Measurements from ENCODE around the gene STPG3. TPM values are rescaled to one million over a fixed set of nuclear protein-coding genes. Genes with fewer than 3 reads are reported as not detected.
A peak's percentile ranks its signal among the peaks of the same experiment; 100 is the strongest.
"Not testable (repeated sequence)": the region's sequence is repeated elsewhere in the genome, so short reads cannot be mapped to it uniquely, and the experiment has no call there.

The STPG3 gene
- total RNA-seq, 6 donors from 2014 or later, result 0.23 TPM; not detected in 5

DNA sequence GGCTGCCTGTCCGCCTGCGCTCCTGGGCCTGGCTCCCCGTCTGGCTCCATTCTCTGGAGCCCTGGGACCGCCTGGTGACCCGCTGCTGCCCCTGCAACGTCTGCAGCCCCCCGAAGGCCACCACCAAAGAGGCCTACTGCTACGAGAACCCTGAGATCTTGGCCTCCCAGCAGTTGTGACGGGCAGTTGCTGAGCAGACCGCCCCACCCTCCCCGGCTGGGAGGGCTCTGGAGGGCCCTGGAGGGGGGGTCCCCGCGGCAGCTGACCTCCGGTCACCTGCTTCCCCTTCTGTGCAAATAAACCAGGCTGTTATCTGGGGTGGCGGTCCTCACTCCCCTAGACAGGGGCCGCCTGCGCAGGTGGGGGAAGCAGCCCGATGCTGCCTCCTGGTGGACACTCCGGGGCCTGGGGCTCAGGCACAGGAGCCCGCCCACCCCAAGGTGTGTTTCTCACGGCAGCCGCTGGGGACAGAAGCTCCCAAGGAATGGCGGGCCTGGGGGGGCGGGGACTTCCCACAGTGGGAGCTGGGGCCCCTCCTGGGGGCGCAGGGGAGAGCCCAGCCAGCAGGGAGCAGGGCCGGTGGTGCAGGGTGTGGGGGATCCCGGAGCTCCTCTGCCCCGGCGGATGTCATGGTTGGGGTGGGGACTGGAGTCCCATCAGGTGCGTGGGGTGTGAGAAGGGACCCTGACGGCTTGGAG lies 14.7 kb upstream of the STPG3 start:
- Histone ChIP-seq H3K27ac (peak overlapping the region in 1 of 4 donors; percentile 64), H3K4me3 (peak overlapping the region in 3 of 4 donors; percentile 3 to 29 (median 21)), H3K36me3 (no peaks in the 10 kb centered on the region), H3K27me3 (peaks cover 0 to 14% (median 3%) of the 10 kb centered on the region in 4 donors), H3K9me3 (no peaks in the 10 kb centered on the region), H3K4me1 (peaks cover 23 to 52% (median 30%) of the 10 kb centered on the region in 4 donors)
- TF ChIP-seq, protein P1, sequence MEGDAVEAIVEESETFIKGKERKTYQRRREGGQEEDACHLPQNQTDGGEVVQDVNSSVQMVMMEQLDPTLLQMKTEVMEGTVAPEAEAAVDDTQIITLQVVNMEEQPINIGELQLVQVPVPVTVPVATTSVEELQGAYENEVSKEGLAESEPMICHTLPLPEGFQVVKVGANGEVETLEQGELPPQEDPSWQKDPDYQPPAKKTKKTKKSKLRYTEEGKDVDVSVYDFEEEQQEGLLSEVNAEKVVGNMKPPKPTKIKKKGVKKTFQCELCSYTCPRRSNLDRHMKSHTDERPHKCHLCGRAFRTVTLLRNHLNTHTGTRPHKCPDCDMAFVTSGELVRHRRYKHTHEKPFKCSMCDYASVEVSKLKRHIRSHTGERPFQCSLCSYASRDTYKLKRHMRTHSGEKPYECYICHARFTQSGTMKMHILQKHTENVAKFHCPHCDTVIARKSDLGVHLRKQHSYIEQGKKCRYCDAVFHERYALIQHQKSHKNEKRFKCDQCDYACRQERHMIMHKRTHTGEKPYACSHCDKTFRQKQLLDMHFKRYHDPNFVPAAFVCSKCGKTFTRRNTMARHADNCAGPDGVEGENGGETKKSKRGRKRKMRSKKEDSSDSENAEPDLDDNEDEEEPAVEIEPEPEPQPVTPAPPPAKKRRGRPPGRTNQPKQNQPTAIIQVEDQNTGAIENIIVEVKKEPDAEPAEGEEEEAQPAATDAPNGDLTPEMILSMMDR (IDR thresholded peaks at IDR 0.05), result peak; percentile 99 to 100 (median 99)
- TF ChIP-seq POLR2AphosphoS5 (IDR thresholded peaks at IDR 0.05) (no peak), EP300 (IDR thresholded peaks at IDR 0.05) (no peak), POLR2A (IDR thresholded peaks at IDR 0.05) (no peak)
- 7 to 20% methylated on average over 1 to 18 of the region's 31 CpGs for WGBS, 2 donors
- DNase-seq (peak; percentile 94), ATAC-seq (ENCODE audit: low FRiP score in 2 of 2) (peak; percentile 62 to 81)

- DNase-seq (no peak), ATAC-seq (ENCODE audit: low FRiP score in 2 of 2) (no peak)
- peak overlapping the region in 1 of 4 donors; percentile 64 for H3K27ac ChIP-seq
- no peaks in the 10 kb centered on the region for H3K9me3 ChIP-seq
- WGBS, 2 donors, result 25 to 44% methylated on average over 2 to 5 of the region's 11 CpGs
- H3K27me3 ChIP-seq, result peaks cover 0 to 13% (median 3%) of the 10 kb centered on the region in 4 donors
- TF ChIP-seq EP300 (IDR thresholded peaks at IDR 0.05) (no peak), POLR2AphosphoS5 (IDR thresholded peaks at IDR 0.05) (no peak), POLR2A (IDR thresholded peaks at IDR 0.05) (no peak)
- TF ChIP-seq, protein P1 (IDR thresholded peaks at IDR 0.05), result no peak
- H3K4me3 ChIP-seq, result peak overlapping the region in 3 of 4 donors; percentile 3 to 29 (median 21)
- peaks cover 0 to 4% (median 2%) of the 10 kb centered on the region in 4 donors for H3K36me3 ChIP-seq
- peaks cover 24 to 56% (median 31%) of the 10 kb centered on the region in 4 donors for H3K4me1 ChIP-seq
Observed at GRCh38 chr9:137236936-137237421, 14.1 kb upstream of the STPG3 start.

DNA sequence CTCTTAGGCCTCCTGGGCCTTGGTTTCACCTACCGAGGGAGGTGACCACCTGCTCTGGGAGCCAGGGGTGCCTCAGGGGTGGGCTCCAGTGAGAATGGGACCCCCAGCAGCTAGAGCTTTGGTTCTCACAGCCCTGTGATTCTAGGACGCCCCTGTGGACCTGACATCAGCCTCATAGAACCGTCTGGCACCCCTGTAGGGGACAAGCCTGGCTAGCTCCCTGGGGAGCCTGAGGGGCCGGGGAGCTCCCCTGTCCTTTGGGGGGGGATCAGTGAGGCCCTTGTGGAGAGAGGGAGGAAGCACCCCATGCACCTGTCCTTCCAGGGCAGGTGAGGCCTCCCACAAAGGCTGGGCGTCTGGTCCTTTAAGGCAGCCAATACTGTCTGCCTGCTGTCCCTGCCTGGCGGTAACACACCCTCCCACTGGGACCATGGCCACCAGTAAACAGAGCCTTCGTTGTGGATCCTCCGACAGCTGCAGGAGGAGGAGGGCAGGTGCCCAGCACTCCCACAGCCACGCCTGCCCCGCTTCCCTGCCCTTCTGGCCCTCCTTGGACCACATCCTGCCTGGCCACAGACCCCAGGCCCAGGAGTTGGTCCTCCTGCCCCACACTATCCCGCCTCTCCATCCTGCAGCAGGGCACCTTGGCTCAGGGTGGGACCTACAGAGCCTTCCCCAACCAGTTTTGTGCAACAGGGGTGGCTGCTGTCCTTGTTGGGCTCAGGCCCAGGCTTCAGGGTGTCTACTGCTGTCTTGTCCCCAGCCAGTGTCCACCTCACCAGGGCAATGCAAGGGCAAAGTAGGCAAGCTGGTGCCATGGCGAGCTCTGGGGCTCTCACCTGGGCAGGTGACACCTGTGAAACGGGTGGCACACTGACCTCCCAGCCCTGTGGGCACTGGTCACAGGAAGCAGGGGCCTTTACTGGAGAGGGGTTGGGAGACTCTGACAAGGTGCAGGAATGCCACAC lies 13.0 kb upstream of the STPG3 start:
- Histone ChIP-seq H3K27ac (no peak overlapping the region), H3K4me3 (no peak overlapping the region), H3K27me3 (peaks cover 0 to 10% (median 3%) of the 10 kb centered on the region in 4 donors), H3K4me1 (peaks cover 34 to 66% (median 41%) of the 10 kb centered on the region in 4 donors), H3K36me3 (peaks cover 4 to 14% (median 12%) of the 10 kb centered on the region in 4 donors), H3K9me3 (no peaks in the 10 kb centered on the region)
- 78 to 100% methylated on average over 1 to 12 of the region's 13 CpGs for WGBS, 2 donors
- no peak for TF ChIP-seq POLR2AphosphoS5 (IDR thresholded peaks at IDR 0.05)
- TF ChIP-seq EP300 (IDR thresholded peaks at IDR 0.05), result no peak
- no peak for TF ChIP-seq POLR2A (IDR thresholded peaks at IDR 0.05)
- TF ChIP-seq, protein P1 (IDR thresholded peaks at IDR 0.05), result no peak
- no peak for ATAC-seq (ENCODE audit: low FRiP score in 2 of 2)
- DNase-seq, result peak in 1 of 2 donors; percentile 46

DNA sequence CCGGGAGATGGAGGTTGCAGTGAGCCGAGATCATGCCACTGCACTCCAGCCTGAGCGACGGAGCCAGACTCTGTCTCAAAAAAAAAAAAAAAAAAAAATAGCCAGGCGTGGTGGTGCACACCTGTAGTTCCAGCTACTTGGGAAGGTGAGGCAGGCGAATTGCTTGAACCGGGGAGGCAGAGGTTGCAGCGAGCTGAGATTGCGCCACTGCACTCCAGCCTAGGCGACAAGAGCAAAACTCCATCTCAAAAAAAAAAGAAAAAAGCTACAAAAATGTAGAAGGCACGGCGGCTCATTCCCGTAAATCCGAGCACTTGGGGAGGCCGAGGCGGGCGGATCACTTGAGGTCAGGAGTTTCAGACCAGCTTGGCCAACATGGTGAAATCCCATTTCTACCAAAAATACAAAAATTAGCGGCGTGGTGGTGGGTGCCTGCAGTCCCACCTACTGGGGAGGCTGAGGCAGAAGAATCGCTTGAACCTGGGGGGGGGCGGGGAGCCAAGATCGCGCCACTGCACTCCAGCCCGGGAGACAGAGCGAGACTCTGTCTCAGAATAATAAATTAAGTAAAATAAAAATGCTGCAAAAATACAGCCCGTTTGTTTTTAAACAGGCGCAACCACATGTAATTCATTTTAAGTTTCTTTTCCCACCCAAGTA lies 11.4 kb upstream of the STPG3 start:
- peak overlapping the region; percentile 92 to 97 (median 96) for H3K27ac ChIP-seq
- H3K27me3 ChIP-seq; H3K9me3 ChIP-seq; ATAC-seq (ENCODE audit: low FRiP score in 2 of 2); DNase-seq: not testable (repeated sequence)
- 48 to 50% methylated on average over 27 of the region's 27 CpGs for WGBS, 2 donors
- peaks cover 38 to 83% (median 49%) of the 10 kb centered on the region in 4 donors for H3K4me1 ChIP-seq
- peaks cover 9 to 23% (median 18%) of the 10 kb centered on the region in 4 donors for H3K36me3 ChIP-seq
- peak overlapping the region; percentile 60 to 89 (median 80) for H3K4me3 ChIP-seq
